AG04450 (cell line): ENCODE measurements around the gene FNDC3B. TPM values are rescaled to one million over a fixed set of nuclear protein-coding genes. Genes with fewer than 3 reads are reported as not detected.

ENCODE experiments used
- CTCF ChIA-PET: fragments of 300-600, 350-600 bp; formaldehyde crosslinking; extraction: SDS; loops from one replicate; lab custom pipeline; 2022; ENCODE audit warnings: antibody characterized with exemption, inconsistent platforms; lab: Charles Lee
- POLR2A ChIA-PET: fragments of 350-600 bp; formaldehyde crosslinking; extraction: SDS; loops from one replicate; lab custom pipeline; 2021; ENCODE audit warnings: antibody characterized with exemption, inconsistent platforms; lab: Yijun Ruan, JAX
- DNase-seq: peaks from one replicate; pipeline ENCODE4 v3.0.0-alpha.2; 2011; ENCODE audit warnings: low read depth, low spot score
- H3K27ac ChIP-seq: one replicate; pipeline ENCODE4 v1.5.1; 2012; ENCODE audit warnings: low read depth, low read length, control low read depth
- H3K27me3 ChIP-seq: one replicate; pipeline ENCODE4 v1.6.0; 2012; ENCODE audit warnings: low read length; ENCODE audit not compliant: control insufficient read depth, insufficient read depth
- H3K4me3 ChIP-seq: 2 replicates; pipeline ENCODE4 v1.5.1; 2011; ENCODE audit warnings: mild to moderate bottlenecking, low read depth, low read length, control low read depth
- H3K9me3 ChIP-seq: 2 replicates; pipeline ENCODE4 v1.5.1; 2012; ENCODE audit warnings: low read length; ENCODE audit not compliant: control insufficient read depth, insufficient read depth
- polyA plus RNA-seq: library from polyadenylated mRNA; depleted of rRNA; stranded (reverse); fragments of >200 nt; gene quantifications from 2 replicates; pipeline ENCODE4 v1.2.3, GENCODE V29; 2011
- TF ChIP-seq, protein P1 (sequence below): IDR thresholded peaks from 2 replicates; pipeline ENCODE4 v1.5.1; 2011; ENCODE audit warnings: low read depth, low read length, control low read depth, inconsistent platforms

Gene FNDC3B
- polyA plus RNA-seq, 1 experiment: 39.5 TPM

DNA sequence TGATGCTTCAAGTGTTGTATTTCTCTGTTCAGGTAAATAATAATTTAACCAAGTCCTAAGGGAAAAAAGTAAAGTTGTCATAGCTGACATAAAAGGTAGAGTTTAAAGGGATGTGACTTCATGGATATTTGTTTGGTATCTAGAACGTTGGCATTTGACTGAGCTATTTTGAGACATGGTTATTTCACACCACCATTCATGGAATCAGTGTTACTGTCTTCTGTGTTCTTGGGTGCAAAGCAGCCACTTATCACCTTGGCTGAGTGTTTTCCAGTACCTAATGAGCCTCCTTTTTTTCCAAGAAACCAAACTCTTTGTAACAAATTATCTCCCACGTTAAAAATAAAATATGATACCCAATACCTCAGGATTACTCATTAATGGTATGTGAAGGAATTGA lies 253.0 kb downstream of the FNDC3B start:
- Histone ChIP-seq H3K4me3 (no peak overlapping the region), H3K27me3 (no peaks in the 10 kb centered on the region), H3K9me3 (no peaks in the 10 kb centered on the region), H3K27ac (no peak overlapping the region)
- ChIA-PET POLR2A (no interaction called here), CTCF (interaction anchor here (0.8 to 2.2 kb wide), 2 partner anchors 10 to 40 kb away, joined by 3 to 7 read pairs; no protein-coding TSS in a partner anchor)
- TF ChIP-seq, protein P1, sequence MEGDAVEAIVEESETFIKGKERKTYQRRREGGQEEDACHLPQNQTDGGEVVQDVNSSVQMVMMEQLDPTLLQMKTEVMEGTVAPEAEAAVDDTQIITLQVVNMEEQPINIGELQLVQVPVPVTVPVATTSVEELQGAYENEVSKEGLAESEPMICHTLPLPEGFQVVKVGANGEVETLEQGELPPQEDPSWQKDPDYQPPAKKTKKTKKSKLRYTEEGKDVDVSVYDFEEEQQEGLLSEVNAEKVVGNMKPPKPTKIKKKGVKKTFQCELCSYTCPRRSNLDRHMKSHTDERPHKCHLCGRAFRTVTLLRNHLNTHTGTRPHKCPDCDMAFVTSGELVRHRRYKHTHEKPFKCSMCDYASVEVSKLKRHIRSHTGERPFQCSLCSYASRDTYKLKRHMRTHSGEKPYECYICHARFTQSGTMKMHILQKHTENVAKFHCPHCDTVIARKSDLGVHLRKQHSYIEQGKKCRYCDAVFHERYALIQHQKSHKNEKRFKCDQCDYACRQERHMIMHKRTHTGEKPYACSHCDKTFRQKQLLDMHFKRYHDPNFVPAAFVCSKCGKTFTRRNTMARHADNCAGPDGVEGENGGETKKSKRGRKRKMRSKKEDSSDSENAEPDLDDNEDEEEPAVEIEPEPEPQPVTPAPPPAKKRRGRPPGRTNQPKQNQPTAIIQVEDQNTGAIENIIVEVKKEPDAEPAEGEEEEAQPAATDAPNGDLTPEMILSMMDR: no peak
- DNase-seq: no peak

DNA sequence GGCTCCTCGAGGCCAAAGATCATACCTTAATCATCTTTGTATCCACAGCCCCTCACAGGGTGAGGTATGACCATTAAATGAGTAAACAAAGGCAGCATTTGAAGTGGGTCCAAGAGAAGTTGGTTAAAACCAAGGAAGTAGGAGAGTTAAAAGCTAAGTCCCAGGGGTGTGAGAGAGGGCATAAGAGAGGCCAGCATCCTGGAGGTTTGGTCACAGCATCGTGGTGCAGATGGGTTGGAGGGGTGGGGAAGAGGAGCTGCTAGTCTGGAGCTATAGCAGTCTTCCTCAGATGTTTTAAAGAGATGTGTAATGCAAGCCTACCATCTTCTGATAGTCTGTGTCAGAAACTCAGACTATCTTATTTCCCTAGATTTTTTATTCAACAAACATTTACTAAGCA lies 253.7 kb downstream of the FNDC3B start:
- no peak overlapping the region for H3K4me3 ChIP-seq
- ChIA-PET POLR2A (no interaction called here), CTCF (no interaction called here)
- no peak for DNase-seq
- TF ChIP-seq, protein P1: no peak
- no peaks in the 10 kb centered on the region for H3K9me3 ChIP-seq
- no peaks in the 10 kb centered on the region for H3K27me3 ChIP-seq
- H3K27ac ChIP-seq: no peak overlapping the region

DNA sequence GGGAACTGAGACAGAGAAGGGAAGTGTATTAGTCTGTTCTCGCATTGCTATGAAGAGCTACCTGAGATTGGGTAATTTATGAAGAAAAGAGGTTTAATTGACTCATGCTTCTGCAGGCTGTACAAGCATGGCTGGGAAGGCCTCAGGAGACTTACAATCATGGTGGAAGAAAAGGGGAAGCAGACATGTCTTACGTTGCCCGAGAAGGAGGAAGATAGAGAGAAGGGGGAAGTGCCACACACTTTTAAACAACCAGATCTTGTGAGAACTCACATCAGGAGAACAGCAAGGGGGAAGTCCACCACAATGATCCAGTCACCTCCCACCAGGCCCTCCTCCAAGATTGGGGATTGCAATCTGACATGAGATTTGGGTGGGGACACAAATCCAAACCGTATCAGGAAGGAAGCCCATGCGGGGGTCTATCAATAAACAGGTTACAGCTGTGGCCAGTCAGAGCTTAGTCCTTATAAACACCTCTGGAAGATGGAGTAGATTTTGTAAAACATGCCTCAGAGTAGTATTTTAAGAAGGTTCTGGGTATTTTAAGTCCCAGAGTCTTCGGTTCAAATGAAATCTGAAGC lies 254.9 kb downstream of the FNDC3B start:
- H3K27me3 ChIP-seq: no peaks in the 10 kb centered on the region
- no peak overlapping the region for H3K27ac ChIP-seq
- TF ChIP-seq, protein P1: no peak
- H3K4me3 ChIP-seq: no peak overlapping the region
- no peak for DNase-seq
- H3K9me3 ChIP-seq: no peaks in the 10 kb centered on the region
- POLR2A ChIA-PET: no interaction called here
- CTCF ChIA-PET: interaction anchor here (2.3 kb wide), 1 partner anchor 38 kb away, joined by 11 read pairs; no protein-coding TSS in a partner anchor

DNA sequence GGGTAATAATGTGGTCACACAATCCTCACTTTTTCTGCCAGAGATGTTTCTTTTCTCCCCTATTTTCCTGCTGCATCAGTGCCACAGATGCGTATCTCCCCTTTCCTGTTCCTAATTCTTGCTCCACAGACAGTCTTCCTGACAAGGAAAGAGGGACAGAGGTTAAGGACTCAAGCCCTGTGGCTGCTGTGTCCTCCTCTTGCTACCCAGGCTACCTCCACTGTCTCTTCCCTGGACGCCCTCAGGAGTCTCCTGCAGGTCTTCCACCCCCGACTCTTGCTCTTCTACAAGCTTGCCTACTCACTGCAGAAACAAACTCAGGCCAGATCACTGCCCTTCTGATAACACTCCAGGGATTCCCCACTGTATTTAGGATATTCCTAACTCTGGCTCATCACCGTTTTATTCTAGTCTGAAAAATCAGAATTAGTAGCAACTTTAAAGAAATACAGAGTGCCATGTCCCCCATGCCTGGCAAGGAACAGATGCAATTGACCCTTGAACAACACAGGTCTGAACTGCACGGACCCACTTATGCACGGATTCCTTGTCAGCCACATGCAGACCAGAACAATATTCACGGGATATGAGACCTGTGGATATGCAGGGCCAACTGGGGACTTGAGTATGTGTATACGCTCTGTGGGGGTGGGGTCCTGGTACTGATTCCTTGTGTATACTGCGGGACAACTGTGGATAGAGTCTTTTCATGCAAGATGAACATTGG lies 257.0 kb downstream of the FNDC3B start:
- ChIA-PET CTCF (interaction anchor here (1.6 kb wide), 1 partner anchor 8 kb away, joined by 3 read pairs; no protein-coding TSS in a partner anchor), POLR2A (no interaction called here)
- DNase-seq: no peak
- no peak overlapping the region for H3K27ac ChIP-seq
- TF ChIP-seq, protein P1: no peak
- no peaks in the 10 kb centered on the region for H3K27me3 ChIP-seq
- no peak overlapping the region for H3K4me3 ChIP-seq
- no peaks in the 10 kb centered on the region for H3K9me3 ChIP-seq

DNA sequence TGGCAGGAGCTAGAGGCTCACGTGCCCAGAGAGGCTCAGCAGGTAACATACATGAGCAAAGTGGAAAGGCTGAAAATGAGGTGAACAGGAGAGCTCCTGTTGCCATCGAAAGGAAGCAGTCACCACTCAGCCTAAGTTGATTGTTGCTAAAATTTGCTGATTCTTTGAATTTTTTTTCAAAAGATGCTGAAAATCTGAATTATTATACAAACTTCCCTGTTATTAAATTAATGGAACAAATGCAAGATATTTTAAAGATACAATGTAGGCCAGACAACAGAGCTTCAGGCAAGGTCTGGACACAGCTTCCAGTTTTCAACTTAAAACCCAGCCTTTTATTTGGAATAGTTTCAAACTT lies 257.6 kb downstream of the FNDC3B start:
- no peaks in the 10 kb centered on the region for H3K27me3 ChIP-seq
- no peak for DNase-seq
- H3K9me3 ChIP-seq: no peaks in the 10 kb centered on the region
- H3K27ac ChIP-seq: no peak overlapping the region
- CTCF ChIA-PET: interaction anchor here (1.6 kb wide), 2 partner anchors 9 to 35 kb away, joined by 3 to 4 read pairs; no protein-coding TSS in a partner anchor
- TF ChIP-seq, protein P1: no peak
- H3K4me3 ChIP-seq: no peak overlapping the region
- POLR2A ChIA-PET: no interaction called here
